SHP77 (cell line): Measurements from ENCODE around the gene MPL.

ENCODE experiments used
- DNase-seq, 2 experiments: peaks; one replicate each; lab custom pipeline; 2025; lab: John Stamatoyannopoulos, UW

The MPL gene

GRCh38 chr1:43306688-43307457, 30.7 kb upstream of the MPL start:
- no peak for DNase-seq

GRCh38 chr1:43307458-43308158, 30.0 kb upstream of the MPL start:
- DNase-seq, result no peak

GRCh38 chr1:43308635-43309404, 28.8 kb upstream of the MPL start:
- DNase-seq, result no peak

GRCh38 chr1:43309405-43310025, 28.1 kb upstream of the MPL start:
- DNase-seq, result no peak

- no peak for DNase-seq
Measured at GRCh38 chr1:43311521-43311920, 26.1 kb upstream of the MPL start.

GRCh38 chr1:43312212-43312623, 25.4 kb upstream of the MPL start:
- DNase-seq, result no peak

GRCh38 chr1:43312663-43313515, 24.7 kb upstream of the MPL start:
- DNase-seq, result no peak

- no peak for DNase-seq
Measured at GRCh38 chr1:43313771-43314170, 23.8 kb upstream of the MPL start.

GRCh38 chr1:43314233-43314632, 23.4 kb upstream of the MPL start:
- DNase-seq, result no peak

- DNase-seq, result no peak
Measured at GRCh38 chr1:43315481-43315880, 22.1 kb upstream of the MPL start.

- no peak for DNase-seq
Measured at GRCh38 chr1:43315963-43316737, 21.5 kb upstream of the MPL start.

- no peak for DNase-seq
Measured at GRCh38 chr1:43316738-43317520, 20.7 kb upstream of the MPL start.

- no peak for DNase-seq
Measured at GRCh38 chr1:43317817-43318471, 19.7 kb upstream of the MPL start.

- no peak for DNase-seq
Measured at GRCh38 chr1:43318831-43319230, 18.8 kb upstream of the MPL start.

- no peak for DNase-seq
Measured at GRCh38 chr1:43319288-43319687, 18.3 kb upstream of the MPL start.

- no peak for DNase-seq
Measured at GRCh38 chr1:43319766-43320165, 17.9 kb upstream of the MPL start.

- no peak for DNase-seq
Measured at GRCh38 chr1:43321331-43321891, 16.2 kb upstream of the MPL start.

GRCh38 chr1:43322506-43322905, 15.1 kb upstream of the MPL start:
- DNase-seq, result no peak

- DNase-seq, result no peak
Measured at GRCh38 chr1:43324810-43325209, 12.8 kb upstream of the MPL start.
